ENCODE results near the gene TENT5C.

GRCh38 chr1:117599286-117600221, 6.3 kb upstream of the TENT5C start:
- TF ChIP-seq CTCF (IDR thresholded peaks at IDR 0.05; ENCODE audit: low read length): no peak
- TF ChIP-seq EZH2 (IDR thresholded peaks at IDR 0.05; ENCODE audit: borderline replicate concordance, low read length): no peak

Measured in OCI-LY1 (cell line).